Caki2 (cell line): ENCODE measurements around the gene MRPL1. TPM values are rescaled to one million over a fixed set of nuclear protein-coding genes. Genes with fewer than 3 reads are reported as not detected.
A peak's percentile ranks its signal among the peaks of the same experiment; 100 is the strongest.
"Not testable (repeated sequence)": the region's sequence is repeated elsewhere in the genome, so short reads cannot be mapped to it uniquely, and the experiment has no call there.

Experiments used
- DNase-seq: peaks from one replicate; pipeline ENCODE4 v3.0.0-alpha.2; 2015; ENCODE audit warnings: low read depth
- in situ Hi-C: cut with HindIII; loops from 2 replicates; pipeline ENCODE4 v1.10.0; 2016; ENCODE audit warnings: low sequenced_read_pairs, low pct_unique_long_range_greater_than_20kb, mixed read lengths
- total RNA-seq: library from RNA; depleted of rRNA; stranded (reverse); fragments of >200 nt; shearing (Covaris generic); gene quantifications from 2 replicates; pipeline ENCODE4 v1.2.3, GENCODE V29; 2014; ENCODE audit warnings: low replicate concordance

Gene MRPL1
- total RNA-seq, 1 experiment from 2014 or later = 21.9 TPM

DNA sequence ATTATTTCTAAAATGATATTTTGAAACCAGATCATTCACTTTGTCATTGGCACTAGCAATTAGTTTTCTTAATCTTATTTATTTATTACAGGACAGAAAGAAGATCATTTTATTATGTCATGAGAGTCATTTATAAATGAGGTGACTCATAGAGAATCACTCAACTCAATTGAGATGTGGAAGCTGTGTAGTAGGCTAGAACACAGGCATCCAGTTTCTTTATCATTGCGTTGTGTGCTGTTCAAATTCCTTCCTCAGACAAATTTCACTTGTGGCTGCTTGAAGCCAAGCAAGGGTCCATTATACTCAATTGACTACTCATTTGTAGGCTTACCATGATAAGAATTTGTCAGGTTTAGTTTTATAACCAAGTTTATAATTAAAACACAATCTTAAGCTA is 87.6 kb downstream of the MRPL1 start:
- DNase-seq = no peak
- in situ Hi-C loops = no loop called here

DNA sequence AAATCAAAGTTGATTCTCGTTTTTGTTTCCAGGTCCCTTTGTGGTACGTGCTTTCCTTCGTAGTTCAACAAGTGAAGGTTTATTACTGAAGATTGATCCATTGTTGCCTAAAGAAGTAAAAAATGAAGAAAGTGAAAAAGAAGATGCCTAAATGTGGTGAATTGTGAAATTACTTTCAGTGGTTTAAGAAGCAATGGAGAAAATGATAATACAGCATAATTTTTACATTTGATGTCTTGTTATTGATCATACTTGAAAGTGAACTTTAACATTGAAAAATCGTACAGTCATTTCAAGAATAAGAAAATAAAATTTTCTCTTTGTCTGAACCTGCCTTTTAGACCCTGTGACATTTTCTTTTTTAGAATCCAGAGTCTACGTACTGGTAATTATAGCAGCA is 89.8 kb downstream of the MRPL1 start:
- no peak for DNase-seq
- in situ Hi-C loops = no loop called here

DNA sequence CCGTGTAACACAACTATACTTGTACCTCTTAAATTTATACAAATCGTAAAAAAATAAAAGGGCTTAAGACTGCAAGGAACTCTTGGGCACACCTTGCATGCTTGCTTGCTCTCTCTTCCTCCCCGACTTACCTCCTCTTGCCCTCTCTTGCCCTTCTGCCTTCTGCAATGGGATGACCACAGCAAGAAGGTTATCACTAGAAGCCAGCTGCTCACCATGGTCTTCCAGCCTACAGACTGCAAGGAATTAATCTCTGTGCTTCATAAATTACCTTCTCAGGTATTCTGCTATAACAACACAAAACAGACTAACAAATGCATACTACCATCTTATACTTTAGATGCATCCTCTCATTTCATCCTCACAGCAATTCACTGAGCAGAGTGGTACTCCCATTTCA is 92.1 kb downstream of the MRPL1 start:
- in situ Hi-C loops = no loop called here
- no peak for DNase-seq

DNA sequence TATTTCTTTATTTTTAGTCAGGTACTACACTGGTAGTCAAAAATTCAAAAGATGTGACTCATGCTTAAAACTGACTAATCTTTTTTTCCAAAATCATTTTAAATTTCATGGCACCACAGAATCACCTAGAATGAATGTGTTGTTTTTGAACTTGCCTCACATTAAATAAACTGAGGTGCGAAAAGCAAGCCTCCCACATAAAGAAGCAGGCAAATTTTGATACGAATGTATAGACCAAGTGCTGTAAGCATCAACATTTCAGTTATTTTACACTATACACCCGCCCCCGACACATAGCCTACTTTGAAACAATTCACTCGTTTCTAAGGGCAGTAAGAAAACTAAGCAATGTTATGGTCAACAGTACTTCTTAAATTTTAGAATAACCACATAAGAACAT is 94.3 kb downstream of the MRPL1 start:
- DNase-seq = no peak
- in situ Hi-C loops = no loop called here

DNA sequence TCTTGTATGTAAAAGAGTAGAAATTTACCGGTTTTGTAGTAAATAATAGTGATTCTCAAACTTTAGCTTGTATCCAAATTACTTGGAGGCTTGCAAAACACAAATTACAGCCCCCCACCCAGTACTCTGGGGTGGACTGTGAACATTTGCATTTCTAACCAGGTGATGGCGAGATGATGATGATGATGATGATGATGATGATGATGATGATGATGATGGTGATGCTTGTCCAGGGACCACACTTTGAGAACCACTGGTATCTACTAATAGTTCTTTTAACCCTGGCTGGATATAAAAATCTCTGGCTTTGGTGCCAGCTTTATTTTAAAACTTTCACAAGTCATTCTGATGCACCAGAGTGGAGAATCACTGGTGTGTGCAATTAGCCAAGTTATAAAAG is 96.3 kb downstream of the MRPL1 start:
- DNase-seq = no peak
- in situ Hi-C loops = no loop called here

DNA sequence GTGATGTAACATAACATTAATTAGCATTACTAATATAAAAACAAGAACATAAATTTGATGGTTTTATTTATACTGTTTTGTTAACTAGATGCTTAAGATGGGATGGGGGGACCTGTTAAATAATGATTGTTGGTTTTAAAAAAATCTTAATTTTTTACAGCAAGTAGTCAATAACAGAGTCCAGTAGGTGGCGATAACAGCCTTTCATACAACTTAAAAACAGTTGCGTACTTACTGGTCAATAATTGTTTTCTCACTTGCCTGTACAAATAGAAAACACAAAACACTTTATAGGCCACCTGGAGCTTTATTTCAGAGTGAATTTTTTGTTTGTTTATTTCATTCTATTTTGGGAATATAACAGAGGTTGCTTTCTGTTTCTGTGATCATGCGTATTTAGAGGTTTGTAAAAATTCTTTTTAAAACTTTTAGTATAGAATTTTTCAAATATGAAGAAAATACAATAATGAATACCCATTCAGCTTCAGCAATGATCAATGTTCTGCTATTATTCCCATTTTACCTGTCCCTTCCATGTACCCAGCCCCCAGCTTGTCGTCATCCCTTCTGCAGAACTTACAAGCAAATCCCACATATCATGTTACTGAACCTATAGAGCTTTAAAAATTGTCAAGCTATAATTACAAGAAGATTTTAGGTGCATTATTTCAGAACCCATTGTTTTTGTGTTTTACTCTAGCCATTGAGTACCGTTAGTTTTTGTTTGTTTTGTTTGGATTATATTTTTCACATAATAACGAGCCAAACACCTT is 97.1 kb downstream of the MRPL1 start:
- in situ Hi-C loops = no loop called here
- DNase-seq = peak; percentile 19

DNA sequence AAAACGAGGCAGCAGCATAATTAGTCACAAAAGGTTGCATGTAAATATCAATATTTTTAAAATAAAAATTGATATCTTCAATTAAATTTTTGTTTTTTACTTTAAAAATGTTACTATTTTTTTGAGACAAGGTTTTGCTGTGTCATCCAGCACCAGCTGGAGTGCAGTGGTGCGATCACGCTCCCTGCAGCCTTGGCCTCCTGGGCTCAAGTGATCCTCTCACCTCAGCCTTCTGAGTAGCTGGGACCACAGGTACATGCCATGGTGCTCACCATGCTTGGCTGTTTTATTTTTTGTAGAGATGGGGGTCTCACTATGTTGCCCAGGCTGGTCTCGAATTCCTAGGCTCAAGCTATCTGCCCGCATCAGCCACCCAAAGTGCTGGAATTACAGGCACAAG is 97.7 kb downstream of the MRPL1 start:
- in situ Hi-C loops = no loop called here
- DNase-seq = no peak

DNA sequence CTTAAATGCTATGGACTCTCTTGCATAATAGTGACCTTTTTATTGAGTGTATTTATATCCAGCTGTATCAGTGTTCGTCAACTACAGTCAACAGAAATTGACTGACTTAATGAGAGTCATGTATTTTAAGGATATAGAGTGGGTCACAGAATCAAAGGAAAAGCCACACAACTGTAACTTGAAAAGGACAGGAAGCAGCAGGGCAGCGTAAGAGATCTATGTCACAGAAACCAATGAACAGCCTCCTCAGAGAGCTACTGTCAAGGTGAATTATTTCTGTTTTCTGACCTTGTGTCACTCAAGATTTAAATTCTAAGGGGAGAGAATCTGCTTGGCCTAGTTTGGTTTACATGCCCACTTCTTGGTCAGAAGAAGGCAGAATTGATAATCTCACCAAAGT is 100.4 kb downstream of the MRPL1 start:
- DNase-seq = no peak
- in situ Hi-C loops = no loop called here

DNA sequence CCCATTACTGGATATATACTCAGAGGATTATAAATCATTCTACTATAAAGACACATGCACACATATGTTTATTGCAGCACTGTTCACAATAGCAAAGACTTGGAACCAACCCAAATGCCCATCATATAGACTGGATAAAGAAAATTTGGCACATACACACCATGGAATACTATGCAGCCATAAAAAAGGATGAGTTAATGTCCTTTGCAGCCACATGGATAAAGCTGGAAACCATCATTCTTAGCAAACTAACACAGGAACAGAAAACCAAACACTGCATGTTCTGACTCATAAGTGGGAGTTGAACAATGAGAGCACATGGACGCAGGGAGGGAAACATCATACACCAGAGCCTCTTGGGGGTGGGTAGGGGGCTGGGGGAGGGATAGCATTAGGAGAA is 111.0 kb downstream of the MRPL1 start:
- in situ Hi-C loops, DNase-seq: not testable (repeated sequence)

DNA sequence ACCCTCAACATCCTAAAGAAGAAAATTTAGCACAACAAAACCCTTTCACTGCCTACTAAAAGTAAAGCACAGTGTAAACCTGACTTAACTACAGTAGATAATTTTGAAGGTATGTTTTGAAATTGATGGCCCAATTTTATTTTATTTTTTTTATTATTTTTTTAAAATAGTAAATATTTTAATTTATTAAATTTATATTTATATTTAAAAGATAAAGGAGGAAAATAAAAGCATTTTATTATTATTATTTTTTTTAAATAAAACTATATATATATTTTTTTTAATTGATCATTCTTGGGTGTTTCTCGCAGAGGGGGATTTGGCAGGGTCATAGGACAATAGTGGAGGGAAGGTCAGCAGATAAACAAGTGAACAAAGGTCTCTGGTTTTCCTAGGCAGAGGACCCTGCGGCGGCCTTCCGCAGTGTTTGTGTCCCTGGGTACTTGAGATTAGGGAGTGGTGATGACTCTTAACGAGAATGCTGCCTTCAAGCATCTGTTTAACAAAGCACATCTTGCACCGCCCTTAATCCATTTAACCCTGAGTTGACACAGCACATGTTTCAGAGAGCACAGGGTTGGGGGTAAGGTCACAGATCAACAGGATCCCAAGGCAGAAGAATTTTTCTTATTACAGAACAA is 120.4 kb downstream of the MRPL1 start:
- DNase-seq, in situ Hi-C loops: not testable (repeated sequence)

DNA sequence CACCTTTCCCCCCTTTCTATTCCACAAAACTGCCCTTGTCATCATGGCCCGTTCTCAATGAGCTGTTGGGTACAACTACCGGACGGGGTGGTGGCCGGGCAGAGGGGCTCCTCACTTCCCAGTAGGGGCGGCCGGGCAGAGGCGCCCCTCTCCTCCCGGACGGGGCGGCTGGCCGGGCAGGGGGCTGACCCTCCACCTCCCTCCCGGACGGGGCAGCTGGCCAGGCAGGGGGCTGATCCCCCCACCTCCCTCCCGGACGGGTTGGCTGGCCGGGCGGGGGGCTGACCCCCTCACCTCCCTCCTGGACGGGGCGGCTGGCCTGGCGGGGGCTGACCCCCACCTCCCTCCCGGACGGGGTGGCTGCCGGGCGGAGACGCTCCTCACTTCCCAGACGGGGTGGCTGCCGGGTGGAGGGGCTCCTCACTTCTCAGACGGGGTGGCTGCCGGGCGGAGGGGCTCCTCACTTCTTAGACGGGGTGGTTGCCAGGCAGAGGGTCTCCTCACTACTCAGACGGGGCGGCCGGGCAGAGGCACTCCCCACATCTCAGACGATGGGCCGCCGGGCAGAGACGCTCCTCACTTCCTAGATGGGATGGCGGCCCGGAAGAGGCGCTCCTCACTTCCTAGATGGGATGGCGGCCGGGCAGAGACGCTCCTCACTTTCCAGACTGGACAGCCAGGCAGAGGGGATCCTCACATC is 121.1 kb downstream of the MRPL1 start:
- not testable (repeated sequence) for DNase-seq

DNA sequence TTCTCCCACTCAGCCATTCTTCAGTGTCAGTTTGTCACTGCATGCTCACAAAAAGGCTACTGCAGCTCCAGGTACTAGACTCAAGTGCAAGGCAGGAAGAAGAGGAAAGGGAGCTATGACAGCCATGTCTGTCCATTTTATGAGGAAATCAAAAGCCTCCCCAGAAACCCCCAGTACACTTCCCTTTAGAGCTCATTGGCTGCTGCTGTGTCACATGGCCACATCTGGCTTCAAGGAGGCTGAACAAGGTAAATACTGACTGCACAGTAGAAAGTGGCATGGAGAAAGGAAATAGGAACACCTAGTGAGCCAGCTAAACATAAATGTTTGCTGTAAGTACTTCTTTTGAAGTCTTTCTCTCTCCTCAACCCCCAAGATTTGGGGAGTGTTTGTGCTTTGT is 127.3 kb downstream of the MRPL1 start:
- in situ Hi-C loops = no loop called here

More for the DNA sequence above, 121.1 kb downstream of the MRPL1 start:
- in situ Hi-C loops = not testable (repeated sequence)

DNA sequence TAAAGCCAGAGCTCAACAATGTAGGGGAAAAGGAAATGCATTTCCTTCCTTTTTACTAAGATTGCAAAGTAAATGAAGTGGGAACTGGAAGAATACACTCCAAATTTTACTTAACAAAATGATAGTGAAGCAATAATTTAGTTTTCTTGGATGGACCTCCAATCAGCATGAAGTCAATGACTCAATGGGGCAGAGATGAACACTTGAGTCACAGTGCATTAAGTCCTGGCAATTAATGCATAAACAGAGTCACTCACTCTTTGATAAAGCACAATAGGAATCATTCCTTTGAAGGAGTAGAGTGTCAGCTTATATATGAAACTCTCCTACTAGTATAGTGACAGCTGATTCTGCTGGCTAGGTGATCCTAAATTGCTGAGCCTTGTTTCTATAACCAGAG is 127.8 kb downstream of the MRPL1 start:
- in situ Hi-C loops = no loop called here
- DNase-seq = no peak

More for the DNA sequence above, 127.3 kb downstream of the MRPL1 start:
- DNase-seq = no peak

DNA sequence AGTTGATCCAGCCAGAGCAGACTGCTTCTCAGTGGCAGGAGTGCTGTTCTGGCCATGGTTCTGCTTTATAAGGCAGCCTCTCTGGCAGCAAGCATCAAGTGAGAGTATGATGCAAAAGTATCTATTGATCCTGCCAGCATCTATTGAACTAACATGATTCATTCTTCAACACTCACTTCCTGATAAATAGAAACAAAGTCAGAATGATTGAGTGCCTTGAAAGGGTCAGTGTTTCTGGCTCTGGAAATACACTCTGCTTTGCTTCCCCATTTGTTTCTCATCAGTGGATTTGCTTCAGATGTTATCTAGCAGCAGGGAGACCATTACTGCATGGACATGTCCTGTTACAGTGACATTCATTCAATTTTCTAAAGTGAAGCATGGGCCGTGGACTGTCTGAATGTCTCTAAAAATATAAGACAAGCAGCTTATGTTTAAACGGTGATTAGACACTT is 128.3 kb downstream of the MRPL1 start:
- in situ Hi-C loops = no loop called here
- DNase-seq = no peak

DNA sequence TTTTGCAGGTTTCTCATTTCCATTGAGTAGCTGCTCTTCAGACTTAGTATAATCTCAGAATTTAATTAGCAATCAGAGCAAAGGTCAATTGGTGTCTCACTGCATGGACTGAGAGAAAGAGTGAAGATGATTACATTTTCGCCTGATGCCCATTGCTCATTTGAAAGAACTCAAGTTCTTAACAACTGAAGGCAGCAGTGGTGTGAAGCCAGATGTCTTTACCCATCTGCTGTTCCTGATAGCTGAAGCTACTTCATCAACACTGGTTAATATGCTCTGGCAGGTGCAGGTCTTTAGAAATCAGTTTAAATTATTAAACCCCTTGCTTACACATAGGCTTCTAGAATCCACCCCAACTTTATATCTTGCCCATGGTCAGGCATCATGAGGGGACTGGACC is 130.0 kb downstream of the MRPL1 start:
- in situ Hi-C loops = no loop called here

DNA sequence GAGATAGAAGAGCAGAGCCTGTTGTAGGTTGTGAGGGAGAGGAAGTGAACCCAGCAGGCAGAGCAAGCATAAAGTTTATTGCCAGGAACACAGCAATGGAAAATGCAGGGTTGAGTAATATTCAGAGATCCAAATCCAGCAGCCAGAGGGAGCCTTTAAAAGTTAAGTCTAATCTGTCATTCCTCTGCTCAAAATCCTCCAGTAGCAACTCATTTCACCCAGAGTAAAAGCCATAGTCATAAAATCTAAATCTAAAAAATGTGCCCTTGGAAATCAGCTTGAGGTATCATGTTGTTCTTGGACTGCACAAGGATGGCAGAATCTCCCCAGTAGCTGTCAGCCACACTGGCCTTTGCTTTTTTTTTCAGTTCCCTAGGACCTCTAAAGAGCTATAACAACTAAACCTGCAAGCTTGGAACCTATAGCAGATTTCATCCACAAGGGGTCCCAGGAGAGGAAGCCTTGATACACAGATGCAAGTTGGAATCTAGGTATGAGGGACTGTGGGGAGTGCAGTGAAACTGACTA is 131.6 kb downstream of the MRPL1 start:
- in situ Hi-C loops = no loop called here
- peak; percentile 38 for DNase-seq

More for the DNA sequence above, 130.0 kb downstream of the MRPL1 start:
- no peak for DNase-seq

DNA sequence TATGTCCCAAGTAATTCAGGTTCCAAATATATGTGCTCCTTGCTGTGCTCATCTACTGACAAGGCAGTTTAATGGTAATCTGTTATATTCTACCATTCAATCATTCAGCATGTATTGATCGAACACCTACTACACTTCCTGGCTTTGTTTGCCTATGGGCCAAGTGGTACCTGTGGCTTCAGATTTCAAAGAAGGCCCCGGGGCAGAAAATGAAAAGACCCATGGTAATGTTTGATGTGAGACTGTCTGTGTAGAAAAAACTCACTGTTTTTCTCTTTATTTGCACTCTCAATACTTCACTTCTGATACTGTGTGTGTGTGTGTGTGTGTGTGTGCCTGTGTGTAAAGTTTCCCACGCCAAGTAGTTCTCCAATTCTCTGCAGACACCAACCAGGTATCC is 133.4 kb downstream of the MRPL1 start:
- DNase-seq = no peak
- in situ Hi-C loops = no loop called here

DNA sequence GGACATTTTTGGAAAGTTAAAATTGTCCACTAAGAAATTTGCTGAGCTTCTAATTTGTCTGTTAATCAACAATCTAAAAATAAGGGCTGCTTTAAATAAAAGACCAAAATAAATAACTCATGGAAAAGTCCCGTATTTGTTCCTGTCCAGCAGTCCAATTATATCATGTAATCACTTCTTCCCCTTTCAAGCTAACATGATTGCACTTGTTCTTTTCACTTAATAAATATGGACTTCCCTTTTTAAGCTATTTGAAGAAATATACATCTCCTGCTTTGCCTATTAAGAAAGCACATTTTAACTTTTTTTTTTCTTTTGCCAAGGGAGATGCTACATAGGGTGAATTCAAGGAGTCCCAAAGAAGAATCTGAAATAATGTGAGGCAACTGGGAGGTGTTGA is 138.9 kb downstream of the MRPL1 start:
- no peak for DNase-seq
- in situ Hi-C loops = no loop called here

DNA sequence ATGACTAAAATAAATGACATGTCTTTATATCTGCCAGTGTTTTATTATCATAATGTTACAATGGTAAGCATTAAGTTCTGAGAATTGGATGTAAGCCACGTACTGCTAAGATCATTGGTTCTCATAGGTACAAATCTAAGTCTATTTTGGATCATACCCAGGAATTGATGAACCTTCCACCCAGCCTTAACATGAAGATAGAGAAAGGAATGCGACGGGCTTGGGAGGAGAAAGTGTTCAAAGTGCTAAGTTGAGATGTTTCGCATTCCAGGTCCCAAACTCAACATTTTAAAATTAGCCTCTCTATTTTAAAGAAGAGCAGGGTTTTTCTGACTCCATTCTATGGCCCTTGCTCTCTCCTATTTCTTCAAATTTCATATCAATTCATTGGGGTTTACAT is 139.6 kb downstream of the MRPL1 start:
- no peak for DNase-seq
- in situ Hi-C loops = no loop called here
